Measurements from ENCODE around the gene ARHGAP26.
"Not testable (repeated sequence)": the region's sequence is repeated elsewhere in the genome, so short reads cannot be mapped to it uniquely, and the experiment has no call there.

The ARHGAP26 gene

DNA sequence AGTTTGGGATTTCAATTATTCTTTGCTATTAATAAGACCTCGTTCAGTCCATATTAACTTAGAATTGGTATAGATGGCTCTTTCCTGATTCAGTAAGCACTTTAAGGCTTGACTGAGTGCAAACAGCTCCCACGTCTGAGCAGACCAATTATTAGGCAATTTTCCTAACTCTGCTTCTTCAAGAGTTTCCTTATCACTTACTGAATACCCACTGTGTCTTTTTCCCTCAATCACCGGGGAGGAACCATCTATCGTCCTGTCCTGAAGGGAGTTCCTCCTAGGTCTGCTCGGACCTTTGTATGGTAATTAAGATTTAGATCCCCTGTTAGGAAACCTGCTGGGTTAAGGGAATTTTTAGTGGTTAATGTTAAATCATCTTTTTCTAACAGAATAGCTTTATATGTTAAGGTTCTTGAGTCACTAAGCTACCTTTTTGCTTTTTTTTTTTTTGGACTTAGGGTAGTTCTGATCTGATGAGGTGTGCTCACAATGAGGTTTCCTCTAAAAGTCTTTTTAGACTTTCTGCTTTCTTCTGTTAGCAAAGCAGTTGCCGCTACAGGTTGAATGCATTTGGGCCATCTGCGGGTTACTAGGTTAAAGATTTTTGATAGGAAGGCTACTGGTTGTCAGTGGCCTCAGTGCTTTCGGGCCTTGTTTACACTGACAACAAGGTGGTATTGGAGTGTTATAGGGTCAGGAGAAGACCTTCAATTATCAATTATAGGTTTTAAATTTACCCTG lies 322.7 kb downstream of the ARHGAP26 start:
- H3K9me3 ChIP-seq (replicated peaks; ENCODE audit: low read length); H3K4me1 ChIP-seq (ENCODE audit: control insufficient read depth, insufficient read depth, low read length); H3K36me3 ChIP-seq (ENCODE audit: insufficient read depth, low read length); H3K27me3 ChIP-seq (ENCODE audit: control insufficient read depth, insufficient read depth, low read length); H3K4me2 ChIP-seq (ENCODE audit: low read length); H3K4me3 ChIP-seq (ENCODE audit: low read length); H3K9ac ChIP-seq (ENCODE audit: low read depth, low read length): not testable (repeated sequence)

DNA sequence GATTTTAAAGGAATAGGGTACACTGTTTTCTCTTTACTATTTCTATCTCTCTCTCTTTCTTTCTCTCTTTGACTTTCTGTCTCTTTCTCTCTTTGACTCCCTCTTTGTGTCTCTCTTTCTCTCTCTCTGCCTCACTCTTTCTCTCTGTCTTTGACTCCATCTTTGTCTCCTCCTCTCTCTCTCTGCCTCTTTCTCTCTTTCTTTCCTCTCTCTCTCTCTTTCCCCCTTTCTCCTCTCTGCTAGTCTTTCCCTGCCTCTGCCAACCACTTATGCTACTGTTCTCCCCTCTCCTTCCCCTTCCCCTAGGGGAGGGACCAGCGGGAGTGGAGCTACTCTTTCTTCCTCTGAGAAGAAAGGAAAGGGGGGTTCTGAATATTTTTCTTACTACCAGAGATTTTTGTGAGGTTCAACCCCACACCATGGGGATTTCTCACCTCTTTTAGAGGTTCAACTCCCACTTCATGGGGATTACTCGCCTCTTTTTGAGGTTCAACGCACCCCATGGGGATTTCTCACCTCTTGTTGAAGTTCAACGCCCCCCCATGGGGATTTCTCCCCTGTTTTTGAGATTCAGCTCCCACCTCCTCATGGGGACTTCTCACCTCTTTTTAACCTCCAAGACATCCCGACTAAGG lies 323.4 kb downstream of the ARHGAP26 start:
- H3K27me3 ChIP-seq (ENCODE audit: control insufficient read depth, insufficient read depth, low read length), result no peaks in the 10 kb centered on the region
- H3K4me2 ChIP-seq (ENCODE audit: low read length), result no peak overlapping the region
- no peak overlapping the region for H3K4me3 ChIP-seq (ENCODE audit: low read length)
- H3K36me3 ChIP-seq (ENCODE audit: insufficient read depth, low read length), result no peaks in the 10 kb centered on the region
- no peaks in the 10 kb centered on the region for H3K4me1 ChIP-seq (ENCODE audit: control insufficient read depth, insufficient read depth, low read length)
- no peaks in the 10 kb centered on the region for H3K9me3 ChIP-seq (replicated peaks; ENCODE audit: low read length)
- H3K9ac ChIP-seq (ENCODE audit: low read depth, low read length), result no peak overlapping the region

GRCh38 chr5:143094087-143094521 lies 323.9 kb downstream of the ARHGAP26 start:
- Histone ChIP-seq H3K27me3 (ENCODE audit: control insufficient read depth, insufficient read depth, low read length) (no peaks in the 10 kb centered on the region), H3K9me3 (replicated peaks; ENCODE audit: low read length) (no peaks in the 10 kb centered on the region), H3K4me2 (ENCODE audit: low read length) (no peak overlapping the region), H3K4me1 (ENCODE audit: control insufficient read depth, insufficient read depth, low read length) (no peaks in the 10 kb centered on the region), H3K9ac (ENCODE audit: low read depth, low read length) (no peak overlapping the region), H3K4me3 (ENCODE audit: low read length) (no peak overlapping the region), H3K36me3 (ENCODE audit: insufficient read depth, low read length) (no peaks in the 10 kb centered on the region)

DNA sequence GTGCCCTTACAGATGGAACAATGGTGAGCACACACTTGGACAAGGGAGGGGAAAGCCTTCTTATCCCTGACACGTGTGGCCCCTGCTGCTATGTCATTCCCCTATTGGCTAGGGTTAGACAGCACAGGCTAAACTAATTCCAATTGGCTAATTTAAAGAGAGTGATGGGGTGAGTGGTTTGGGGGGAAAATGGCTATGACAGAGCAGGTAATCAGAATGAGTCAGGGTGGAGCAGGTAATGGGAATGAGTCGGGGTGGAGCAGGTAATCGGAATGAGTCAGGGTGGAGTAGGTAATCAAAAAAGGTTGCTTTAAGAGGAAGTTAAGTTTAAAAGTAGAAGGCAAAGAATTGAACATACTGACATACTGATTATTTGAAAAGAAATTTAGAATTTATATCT lies 324.4 kb downstream of the ARHGAP26 start:
- H3K36me3 ChIP-seq (ENCODE audit: insufficient read depth, low read length); H3K9me3 ChIP-seq (replicated peaks; ENCODE audit: low read length); H3K4me1 ChIP-seq (ENCODE audit: control insufficient read depth, insufficient read depth, low read length); H3K4me2 ChIP-seq (ENCODE audit: low read length); H3K27me3 ChIP-seq (ENCODE audit: control insufficient read depth, insufficient read depth, low read length); H3K9ac ChIP-seq (ENCODE audit: low read depth, low read length); H3K4me3 ChIP-seq (ENCODE audit: low read length): not testable (repeated sequence)

- H3K9me3 ChIP-seq (replicated peaks; ENCODE audit: low read length), result no peaks in the 10 kb centered on the region
- no peaks in the 10 kb centered on the region for H3K27me3 ChIP-seq (ENCODE audit: control insufficient read depth, insufficient read depth, low read length)
- no peaks in the 10 kb centered on the region for H3K36me3 ChIP-seq (ENCODE audit: insufficient read depth, low read length)
- no peak overlapping the region for H3K4me2 ChIP-seq (ENCODE audit: low read length)
- no peak overlapping the region for H3K9ac ChIP-seq (ENCODE audit: low read depth, low read length)
- no peak overlapping the region for H3K4me3 ChIP-seq (ENCODE audit: low read length)
- H3K4me1 ChIP-seq (ENCODE audit: control insufficient read depth, insufficient read depth, low read length), result peaks cover 5% of the 10 kb centered on the region
Observed at GRCh38 chr5:143101121-143101520, 330.9 kb downstream of the ARHGAP26 start.

GRCh38 chr5:143101725-143102386 lies 331.7 kb downstream of the ARHGAP26 start:
- H3K4me2 ChIP-seq (ENCODE audit: low read length), result no peak overlapping the region
- H3K9me3 ChIP-seq (replicated peaks; ENCODE audit: low read length), result no peaks in the 10 kb centered on the region
- peaks cover 5% of the 10 kb centered on the region for H3K4me1 ChIP-seq (ENCODE audit: control insufficient read depth, insufficient read depth, low read length)
- H3K9ac ChIP-seq (ENCODE audit: low read depth, low read length), result no peak overlapping the region
- H3K4me3 ChIP-seq (ENCODE audit: low read length), result no peak overlapping the region
- no peaks in the 10 kb centered on the region for H3K36me3 ChIP-seq (ENCODE audit: insufficient read depth, low read length)
- no peaks in the 10 kb centered on the region for H3K27me3 ChIP-seq (ENCODE audit: control insufficient read depth, insufficient read depth, low read length)

DNA sequence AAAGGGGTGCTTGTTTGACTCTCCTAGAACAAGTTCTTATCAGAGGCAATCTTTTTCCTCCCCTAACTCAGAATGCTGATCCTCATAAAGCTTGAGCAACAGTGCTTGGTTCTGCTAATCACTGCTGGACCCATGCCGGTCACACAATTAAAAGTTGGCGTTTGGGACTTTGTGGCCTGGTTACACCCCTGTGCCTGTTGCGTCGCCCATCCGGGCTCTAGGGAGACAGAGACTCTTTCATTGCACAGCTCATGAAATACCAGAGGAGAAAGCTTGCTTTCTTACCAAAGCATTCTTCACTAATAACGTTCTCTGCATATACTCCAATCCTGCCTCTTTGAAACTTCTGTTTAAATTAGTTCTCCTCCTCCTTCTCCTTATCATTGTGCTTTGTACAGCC lies 332.2 kb downstream of the ARHGAP26 start:
- no peaks in the 10 kb centered on the region for H3K36me3 ChIP-seq (ENCODE audit: insufficient read depth, low read length)
- H3K4me3 ChIP-seq (ENCODE audit: low read length), result no peak overlapping the region

GRCh38 chr5:143105216-143105905 lies 335.2 kb downstream of the ARHGAP26 start:
- H3K4me2 ChIP-seq (ENCODE audit: low read length), result no peak overlapping the region
- no peaks in the 10 kb centered on the region for H3K36me3 ChIP-seq (ENCODE audit: insufficient read depth, low read length)
- H3K4me1 ChIP-seq (ENCODE audit: control insufficient read depth, insufficient read depth, low read length), result peaks cover 5% of the 10 kb centered on the region
- no peaks in the 10 kb centered on the region for H3K9me3 ChIP-seq (replicated peaks; ENCODE audit: low read length)
- no peaks in the 10 kb centered on the region for H3K27me3 ChIP-seq (ENCODE audit: control insufficient read depth, insufficient read depth, low read length)
- no peak overlapping the region for H3K9ac ChIP-seq (ENCODE audit: low read depth, low read length)
- H3K4me3 ChIP-seq (ENCODE audit: low read length), result no peak overlapping the region

More for the DNA sequence above, 332.2 kb downstream of the ARHGAP26 start:
- no peaks in the 10 kb centered on the region for H3K27me3 ChIP-seq (ENCODE audit: control insufficient read depth, insufficient read depth, low read length)
- peaks cover 5% of the 10 kb centered on the region for H3K4me1 ChIP-seq (ENCODE audit: control insufficient read depth, insufficient read depth, low read length)
- no peaks in the 10 kb centered on the region for H3K9me3 ChIP-seq (replicated peaks; ENCODE audit: low read length)
- no peak overlapping the region for H3K4me2 ChIP-seq (ENCODE audit: low read length)
- no peak overlapping the region for H3K9ac ChIP-seq (ENCODE audit: low read depth, low read length)

GRCh38 chr5:143106174-143106573 lies 336.0 kb downstream of the ARHGAP26 start:
- H3K9me3 ChIP-seq (replicated peaks; ENCODE audit: low read length), result no peaks in the 10 kb centered on the region

DNA sequence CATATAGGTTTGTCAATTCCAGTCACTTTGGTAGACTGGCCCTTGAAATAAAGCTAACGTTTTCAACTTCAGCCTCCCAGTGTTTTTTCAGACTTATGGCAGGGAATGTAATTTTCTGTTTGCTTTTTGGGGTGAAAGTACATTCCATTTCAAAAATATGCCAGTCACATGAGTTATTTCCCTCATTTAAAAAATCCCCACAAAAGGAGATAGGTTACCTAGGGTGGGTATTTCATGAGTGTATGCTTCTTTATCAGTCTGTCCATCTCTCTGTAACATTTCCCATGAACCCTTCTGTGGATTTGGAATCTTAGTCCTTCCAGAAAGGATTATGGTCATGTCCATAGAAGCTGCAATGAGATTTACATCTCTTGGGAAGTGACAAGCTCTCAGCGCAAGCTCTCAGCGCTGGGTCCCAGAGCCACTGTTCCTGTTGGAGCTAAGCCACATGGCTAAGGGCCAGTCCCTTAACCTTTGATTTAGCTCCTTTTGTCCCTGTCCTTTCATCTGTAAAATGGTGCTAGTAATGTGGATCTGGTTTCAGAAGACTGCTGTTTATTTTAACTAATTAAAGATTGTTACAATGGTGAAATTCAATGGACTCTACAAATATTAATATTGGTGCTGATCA lies 338.4 kb downstream of the ARHGAP26 start:
- Histone ChIP-seq H3K9ac (ENCODE audit: low read depth, low read length) (no peak overlapping the region), H3K36me3 (ENCODE audit: insufficient read depth, low read length) (no peaks in the 10 kb centered on the region), H3K9me3 (replicated peaks; ENCODE audit: low read length) (no peaks in the 10 kb centered on the region), H3K4me3 (ENCODE audit: low read length) (no peak overlapping the region), H3K4me1 (ENCODE audit: control insufficient read depth, insufficient read depth, low read length) (no peaks in the 10 kb centered on the region), H3K27me3 (ENCODE audit: control insufficient read depth, insufficient read depth, low read length) (no peaks in the 10 kb centered on the region), H3K4me2 (ENCODE audit: low read length) (no peak overlapping the region)

More at GRCh38 chr5:143106174-143106573, 336.0 kb downstream of the ARHGAP26 start:
- H3K4me2 ChIP-seq (ENCODE audit: low read length), result no peak overlapping the region
- no peaks in the 10 kb centered on the region for H3K36me3 ChIP-seq (ENCODE audit: insufficient read depth, low read length)
- H3K4me1 ChIP-seq (ENCODE audit: control insufficient read depth, insufficient read depth, low read length), result peaks cover 5% of the 10 kb centered on the region
- H3K27me3 ChIP-seq (ENCODE audit: control insufficient read depth, insufficient read depth, low read length), result no peaks in the 10 kb centered on the region
- no peak overlapping the region for H3K4me3 ChIP-seq (ENCODE audit: low read length)
- no peak overlapping the region for H3K9ac ChIP-seq (ENCODE audit: low read depth, low read length)

- Histone ChIP-seq H3K9me3 (replicated peaks; ENCODE audit: low read length) (no peaks in the 10 kb centered on the region), H3K4me1 (ENCODE audit: control insufficient read depth, insufficient read depth, low read length) (no peaks in the 10 kb centered on the region), H3K36me3 (ENCODE audit: insufficient read depth, low read length) (no peaks in the 10 kb centered on the region), H3K9ac (ENCODE audit: low read depth, low read length) (no peak overlapping the region), H3K4me3 (ENCODE audit: low read length) (no peak overlapping the region), H3K4me2 (ENCODE audit: low read length) (no peak overlapping the region), H3K27me3 (ENCODE audit: control insufficient read depth, insufficient read depth, low read length) (no peaks in the 10 kb centered on the region)
Observed at GRCh38 chr5:143110591-143110990, 340.4 kb downstream of the ARHGAP26 start.
